Astrocyte (in vitro differentiated cells and primary cell): ENCODE measurements around the gene ALK. TPM values are rescaled to one million over a fixed set of nuclear protein-coding genes. Genes with fewer than 3 reads are reported as not detected.
"Not testable (repeated sequence)": the region's sequence is repeated elsewhere in the genome, so short reads cannot be mapped to it uniquely, and the experiment has no call there.

Source experiments
- DNase-seq: peaks from one replicate; pipeline ENCODE4 v3.0.0-alpha.2; 2010; ENCODE audit warnings: low read depth
- FAIRE-seq: peaks from 2 replicates; lab custom pipeline; 2011; peaks lifted over from hg19 to GRCh38; lab: Jason Lieb, UNC
- H2AFZ ChIP-seq: 2 replicates; pipeline ENCODE4 v1.6.0; 2012; ENCODE audit warnings: low read depth, low read length, inconsistent platforms
- H3K27ac ChIP-seq: 2 replicates; pipeline ENCODE4 v1.5.1; 2011; ENCODE audit warnings: low read depth, low read length, inconsistent platforms
- H3K27me3 ChIP-seq: 2 replicates; pipeline ENCODE4 v1.6.0; 2011; ENCODE audit warnings: low read length, inconsistent platforms; ENCODE audit not compliant: insufficient read depth
- H3K36me3 ChIP-seq: 2 replicates; pipeline ENCODE4 v1.5.1; 2011; ENCODE audit warnings: low read length, inconsistent platforms; ENCODE audit not compliant: insufficient read depth
- H3K4me1 ChIP-seq: 2 replicates; pipeline ENCODE4 v1.5.1; 2011; ENCODE audit warnings: low read length, inconsistent platforms; ENCODE audit not compliant: insufficient read depth
- H3K4me2 ChIP-seq: 2 replicates; pipeline ENCODE4 v1.6.0; 2012; ENCODE audit warnings: low read length, inconsistent platforms
- H3K4me3 ChIP-seq: 2 replicates; pipeline ENCODE4 v1.5.1; 2011; ENCODE audit warnings: low read depth, mild to moderate bottlenecking, low read length, inconsistent platforms; ENCODE audit not compliant: insufficient read depth
- H3K79me2 ChIP-seq: 2 replicates; pipeline ENCODE4 v1.6.0; 2012; ENCODE audit warnings: mild to moderate bottlenecking, low read length, inconsistent platforms; ENCODE audit not compliant: insufficient read depth
- H3K9ac ChIP-seq: 2 replicates; pipeline ENCODE4 v1.6.0; 2012; ENCODE audit warnings: mild to moderate bottlenecking, low read length, inconsistent platforms
- H3K9me3 ChIP-seq: 2 replicates; pipeline ENCODE4 v1.5.1; 2012; ENCODE audit warnings: low read depth, mild to moderate bottlenecking, low read length, inconsistent platforms; ENCODE audit not compliant: insufficient read depth
- H4K20me1 ChIP-seq: 2 replicates; pipeline ENCODE4 v1.6.0; 2012; ENCODE audit warnings: low read length, inconsistent platforms; ENCODE audit not compliant: insufficient read depth
- H3K27ac Mint-ChIP-seq: one replicate; pipeline ENCODE4 v1.8.0; 2021; ENCODE audit warnings: mild to moderate bottlenecking, mixed read lengths; ENCODE audit not compliant: unreplicated experiment
- H3K27me3 Mint-ChIP-seq: one replicate; pipeline ENCODE4 v1.8.0; 2021; ENCODE audit warnings: low read depth, mixed read lengths; ENCODE audit not compliant: unreplicated experiment
- H3K36me3 Mint-ChIP-seq: one replicate; pipeline ENCODE4 v1.8.0; 2021; ENCODE audit warnings: low read depth, mixed read lengths; ENCODE audit not compliant: unreplicated experiment
- H3K4me1 Mint-ChIP-seq: one replicate; pipeline ENCODE4 v1.8.0; 2021; ENCODE audit warnings: low read depth, mixed read lengths; ENCODE audit not compliant: unreplicated experiment
- H3K4me3 Mint-ChIP-seq: one replicate; pipeline ENCODE4 v1.8.0; 2021; ENCODE audit warnings: mild to moderate bottlenecking, moderate library complexity, mixed read lengths; ENCODE audit not compliant: unreplicated experiment
- H3K9me3 Mint-ChIP-seq: one replicate; pipeline ENCODE4 v1.8.0; 2021; ENCODE audit warnings: mild to moderate bottlenecking, mixed read lengths; ENCODE audit not compliant: unreplicated experiment
- CTCF ChIP-seq: IDR thresholded peaks from 2 replicates; pipeline ENCODE4 v1.5.1; 2011; ENCODE audit warnings: low read depth, mild to moderate bottlenecking, inconsistent platforms, low read length, moderate library complexity; ENCODE audit not compliant: insufficient read depth
- EZH2 ChIP-seq: IDR thresholded peaks from 2 replicates; pipeline ENCODE4 v1.6.1; 2012; ENCODE audit warnings: mild to moderate bottlenecking, low read length, inconsistent platforms; ENCODE audit not compliant: insufficient read depth
- total RNA-seq: library from RNA; stranded (reverse); gene quantifications from 2 replicates; pipeline ENCODE4 v1.2.1, GENCODE V29; 2021

The ALK gene
- total RNA-seq, 1 donor from 2014 or later = 0.16 TPM

- Histone ChIP-seq H3K9ac (no peak overlapping the region), H3K4me1 (peaks cover 8% of the 10 kb centered on the region), H3K4me3 (no peak overlapping the region), H4K20me1 (no peaks in the 10 kb centered on the region), H2AFZ (no peak overlapping the region), H3K9me3 (peaks cover 3% of the 10 kb centered on the region), H3K27ac (no peak overlapping the region), H3K4me2 (no peak overlapping the region), H3K27me3 (peaks cover 16% of the 10 kb centered on the region), H3K79me2 (no peaks in the 10 kb centered on the region), H3K36me3 (no peaks in the 10 kb centered on the region)
- Mint-ChIP-seq H3K27me3 (peaks cover 32% of the 10 kb centered on the region), H3K9me3 (peaks cover 3% of the 10 kb centered on the region), H3K4me3 (no peak overlapping the region), H3K4me1 (peaks cover 12% of the 10 kb centered on the region), H3K36me3 (no peaks in the 10 kb centered on the region), H3K27ac (no peak overlapping the region)
- DNase-seq (no peak), FAIRE-seq (no peak)
- no peak for TF ChIP-seq CTCF
- no peak for TF ChIP-seq EZH2
Measured at GRCh38 chr2:29829841-29830240, 91.5 kb downstream of the ALK start.

GRCh38 chr2:29824145-29824544, 97.2 kb downstream of the ALK start:
- H3K4me1 ChIP-seq, H3K4me3 Mint-ChIP-seq, H3K4me1 Mint-ChIP-seq, H3K36me3 Mint-ChIP-seq, H3K27ac Mint-ChIP-seq, H3K27ac ChIP-seq, H3K79me2 ChIP-seq, H3K9ac ChIP-seq, H3K9me3 Mint-ChIP-seq, FAIRE-seq, H4K20me1 ChIP-seq, DNase-seq, H3K36me3 ChIP-seq, H3K4me3 ChIP-seq, H3K4me2 ChIP-seq, H2AFZ ChIP-seq, H3K9me3 ChIP-seq: not testable (repeated sequence)
- H3K27me3 Mint-ChIP-seq = peaks cover 23% of the 10 kb centered on the region
- H3K27me3 ChIP-seq = peaks cover 16% of the 10 kb centered on the region

- H4K20me1 ChIP-seq = no peaks in the 10 kb centered on the region
- Mint-ChIP-seq H3K4me3 (no peak overlapping the region), H3K27me3 (peaks cover 27% of the 10 kb centered on the region), H3K4me1 (no peaks in the 10 kb centered on the region), H3K9me3 (peaks cover 10% of the 10 kb centered on the region), H3K36me3 (peaks cover 3% of the 10 kb centered on the region), H3K27ac (no peak overlapping the region)
- no peaks in the 10 kb centered on the region for H3K36me3 ChIP-seq
- H3K79me2 ChIP-seq = no peaks in the 10 kb centered on the region
- DNase-seq (no peak), FAIRE-seq (no peak)
- H3K27ac ChIP-seq = no peak overlapping the region
- no peak overlapping the region for H3K4me3 ChIP-seq
- H3K9ac ChIP-seq = no peak overlapping the region
- no peak overlapping the region for H3K4me2 ChIP-seq
- no peak overlapping the region for H2AFZ ChIP-seq
- TF ChIP-seq EZH2 (no peak), CTCF (no peak)
- H3K9me3 ChIP-seq = no peaks in the 10 kb centered on the region
- peaks cover 20% of the 10 kb centered on the region for H3K27me3 ChIP-seq
- H3K4me1 ChIP-seq = no peaks in the 10 kb centered on the region
Measured at GRCh38 chr2:29821591-29821990, 99.8 kb downstream of the ALK start.
